CD1c-positive myeloid dendritic cell (primary cell): ENCODE measurements around the gene SIDT2.
"Not testable (repeated sequence)": the region's sequence is repeated elsewhere in the genome, so short reads cannot be mapped to it uniquely, and the experiment has no call there.

Experiments
- DNase-seq: peaks from one replicate; pipeline ENCODE4 v3.0.0-alpha.2; 2016; ENCODE audit errors: extremely low spot score

The SIDT2 gene

DNA sequence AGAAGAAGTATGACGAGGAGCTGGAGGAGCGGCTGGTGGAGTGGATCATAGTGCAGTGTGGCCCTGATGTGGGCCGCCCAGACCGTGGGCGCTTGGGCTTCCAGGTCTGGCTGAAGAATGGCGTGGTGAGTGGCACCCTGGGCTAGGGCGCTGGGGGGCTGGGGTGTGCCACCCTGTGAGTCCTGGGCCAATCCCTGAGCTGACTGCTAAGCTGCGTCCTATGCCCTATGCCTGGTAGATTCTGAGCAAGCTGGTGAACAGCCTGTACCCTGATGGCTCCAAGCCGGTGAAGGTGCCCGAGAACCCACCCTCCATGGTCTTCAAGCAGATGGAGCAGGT is 24.5 kb downstream of the SIDT2 start:
- DNase-seq, result no peak

DNA sequence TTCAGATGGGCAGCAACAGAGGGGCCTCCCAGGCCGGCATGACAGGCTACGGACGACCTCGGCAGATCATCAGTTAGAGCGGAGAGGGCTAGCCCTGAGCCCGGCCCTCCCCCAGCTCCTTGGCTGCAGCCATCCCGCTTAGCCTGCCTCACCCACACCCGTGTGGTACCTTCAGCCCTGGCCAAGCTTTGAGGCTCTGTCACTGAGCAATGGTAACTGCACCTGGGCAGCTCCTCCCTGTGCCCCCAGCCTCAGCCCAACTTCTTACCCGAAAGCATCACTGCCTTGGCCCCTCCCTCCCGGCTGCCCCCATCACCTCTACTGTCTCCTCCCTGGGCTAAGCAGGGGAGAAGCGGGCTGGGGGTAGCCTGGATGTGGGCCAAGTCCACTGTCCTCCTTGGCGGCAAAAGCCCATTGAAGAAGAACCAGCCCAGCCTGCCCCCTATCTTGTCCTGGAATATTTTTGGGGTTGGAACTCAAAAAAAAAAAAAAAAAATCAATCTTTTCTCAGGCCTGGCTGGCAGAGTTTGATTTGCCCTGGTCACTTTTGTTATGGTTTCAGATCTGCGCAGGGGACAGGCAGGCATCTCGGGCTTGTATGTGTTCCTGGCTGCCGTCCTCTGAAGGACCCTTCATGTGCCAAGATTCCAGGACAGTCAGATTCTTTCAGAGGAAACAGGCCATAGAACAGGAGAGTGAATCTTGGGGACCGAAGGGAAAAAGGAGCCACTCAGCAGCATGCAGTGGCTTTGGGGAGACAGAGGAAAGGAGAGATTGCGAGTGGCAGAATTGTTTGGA is 25.9 kb downstream of the SIDT2 start:
- DNase-seq, result no peak

DNA sequence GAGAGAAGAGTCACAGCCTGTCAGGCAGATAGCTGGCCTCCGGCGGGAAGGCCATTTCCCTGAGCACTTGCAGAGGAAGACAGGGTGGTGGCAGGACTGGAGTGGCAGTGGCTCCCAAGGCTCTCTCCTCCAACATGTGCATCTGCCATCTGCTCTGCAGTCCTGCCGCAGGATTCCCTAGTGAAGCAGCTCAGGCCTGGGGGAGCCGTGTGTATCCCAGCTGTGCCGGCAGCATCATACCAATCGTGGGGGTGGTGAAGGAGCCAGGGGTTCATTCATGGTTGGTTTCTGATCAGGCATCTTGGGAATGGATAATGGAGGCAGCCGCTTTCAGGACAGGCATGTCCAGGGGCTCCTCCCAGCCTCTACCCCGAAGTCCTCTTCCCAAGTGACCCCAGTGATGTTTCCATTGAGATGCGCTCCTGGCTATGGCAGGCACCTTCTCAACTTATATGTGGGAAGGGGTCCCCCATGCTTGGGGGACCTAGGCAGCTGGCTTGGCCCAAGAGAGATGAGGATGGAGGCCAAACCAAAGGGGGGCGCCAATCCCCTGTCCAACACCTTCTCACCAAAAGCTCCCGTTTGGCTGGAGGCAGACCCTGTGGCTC is 26.8 kb downstream of the SIDT2 start:
- DNase-seq, result no peak

DNA sequence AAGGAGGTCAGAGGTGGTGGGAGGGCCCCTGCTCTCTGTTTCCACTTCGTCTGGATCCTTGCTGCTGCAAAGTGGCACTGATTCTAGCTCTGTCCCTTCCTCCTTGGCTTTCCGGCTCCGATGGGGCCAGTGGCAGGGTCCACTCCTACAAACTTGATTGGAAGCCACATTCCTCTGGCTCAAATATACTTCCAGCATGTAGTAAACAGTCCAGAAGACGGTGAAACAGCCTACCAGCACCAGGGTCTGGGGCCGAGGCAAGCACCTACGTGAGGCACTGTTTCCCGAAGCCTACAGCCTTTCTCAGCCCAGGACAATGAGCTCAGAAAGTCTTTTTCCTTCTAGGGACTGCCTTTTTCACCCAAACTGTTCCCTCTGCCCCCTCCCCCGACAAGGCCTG is 27.6 kb downstream of the SIDT2 start:
- not testable (repeated sequence) for DNase-seq

DNA sequence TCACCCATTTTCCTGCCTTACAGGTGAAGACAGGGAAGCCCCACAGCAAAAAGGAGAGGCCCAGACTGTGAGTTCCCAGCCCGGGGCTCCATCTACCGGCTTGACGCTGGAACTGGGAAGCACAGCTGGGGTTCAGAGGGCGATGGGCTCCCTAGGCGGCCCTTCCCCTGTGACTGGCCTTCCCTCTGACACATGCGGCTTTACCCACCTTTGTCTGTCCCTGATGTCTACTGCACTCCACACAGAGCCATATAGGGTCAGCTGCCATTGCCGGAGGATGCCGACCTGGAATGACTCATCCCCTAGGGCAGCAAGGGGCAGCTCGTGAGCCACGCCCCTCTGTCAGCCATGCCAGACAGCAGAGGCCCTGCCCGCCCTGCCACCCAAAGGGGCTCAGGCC is 28.3 kb downstream of the SIDT2 start:
- not testable (repeated sequence) for DNase-seq

DNA sequence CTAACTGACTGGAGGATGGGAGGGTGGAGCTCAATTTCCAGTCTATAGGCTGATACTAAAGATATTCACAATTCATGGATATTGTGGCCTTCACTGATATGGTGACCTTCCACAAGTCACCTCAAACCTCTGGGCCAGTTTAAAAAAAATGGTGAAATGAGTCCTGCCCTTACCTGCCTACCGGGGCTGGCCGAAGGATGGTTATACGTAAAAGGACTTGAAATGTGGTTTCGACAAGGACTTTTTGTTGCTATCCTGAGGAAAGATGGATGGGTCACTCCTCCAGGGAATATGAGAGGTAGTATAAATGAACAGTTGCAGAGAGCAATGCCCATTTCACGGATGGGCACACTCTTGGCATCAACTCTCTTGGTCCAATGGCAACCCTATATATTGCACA is 28.9 kb downstream of the SIDT2 start:
- DNase-seq, result not testable (repeated sequence)

DNA sequence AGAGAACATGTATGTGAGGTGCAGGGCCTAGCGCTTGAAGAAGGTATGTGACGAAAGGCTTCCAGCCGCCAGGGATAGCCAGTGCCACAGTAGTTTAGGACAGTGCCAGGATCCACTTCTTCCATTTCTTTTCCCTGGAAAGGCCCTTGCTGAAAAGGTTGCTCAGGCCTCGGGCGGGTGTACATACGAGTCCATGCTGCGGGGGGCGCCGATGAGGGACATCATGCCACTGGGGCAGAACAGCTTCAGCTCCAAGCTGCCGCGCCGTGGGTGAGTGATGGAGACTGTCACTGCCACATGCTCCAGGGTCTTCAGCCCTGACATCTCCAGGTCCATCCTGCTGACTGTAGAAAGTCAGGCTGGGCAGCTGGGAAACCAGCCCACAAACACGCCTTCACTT is 30.2 kb downstream of the SIDT2 start:
- not testable (repeated sequence) for DNase-seq

DNA sequence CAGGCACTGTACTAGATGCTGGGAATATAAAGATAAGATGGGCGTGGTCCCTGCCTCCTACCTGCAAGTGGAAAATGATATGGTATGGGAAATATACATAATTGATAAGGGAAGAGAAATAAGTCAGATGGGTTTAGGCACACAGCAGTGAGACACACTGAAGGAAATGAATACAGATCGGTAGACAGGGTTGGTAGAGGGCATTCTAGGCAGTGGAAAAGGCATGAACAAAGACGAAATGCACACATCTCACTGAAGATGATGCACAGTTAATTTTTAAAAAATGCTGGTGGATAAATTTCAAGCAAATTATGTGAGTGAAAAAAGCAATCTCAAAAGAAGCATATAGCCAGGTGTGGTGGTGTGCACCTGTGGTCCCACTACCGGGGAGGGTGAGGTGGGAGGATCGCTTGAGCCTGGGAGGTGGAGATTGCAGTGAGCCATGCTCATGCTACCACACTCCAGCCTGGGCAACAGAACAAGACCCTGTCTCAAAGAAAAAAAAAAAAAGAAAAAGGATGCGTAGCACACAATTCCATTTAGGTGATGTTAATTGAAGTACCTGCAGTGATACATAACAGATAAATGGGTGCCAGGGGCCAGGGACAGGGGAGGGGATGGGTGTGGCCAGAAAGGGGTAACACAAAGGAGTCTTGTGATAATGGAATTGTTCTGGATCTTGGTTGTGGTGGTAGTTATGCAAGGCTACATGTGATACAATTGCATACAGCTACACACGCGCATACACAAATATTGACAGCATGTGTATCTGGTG is 31.0 kb downstream of the SIDT2 start:
- not testable (repeated sequence) for DNase-seq

DNA sequence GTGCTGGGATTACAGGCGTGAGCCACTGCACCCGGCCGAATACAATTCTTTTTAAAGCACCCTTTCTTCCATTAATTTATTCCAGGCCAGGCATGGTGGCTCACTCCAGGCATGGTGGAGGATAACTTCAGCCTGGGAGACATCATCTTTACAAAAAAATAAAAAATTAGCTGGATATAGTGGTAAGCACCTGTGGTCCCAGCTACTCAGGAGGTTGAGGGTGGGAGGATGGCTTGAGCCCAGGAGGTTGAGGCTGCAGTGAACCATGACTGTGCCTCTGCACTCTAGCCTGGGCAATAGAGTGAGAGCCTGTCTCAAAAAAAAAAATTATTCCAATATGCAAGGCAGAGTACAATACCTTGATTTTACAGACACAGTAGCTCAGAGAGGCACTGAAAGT is 32.1 kb downstream of the SIDT2 start:
- DNase-seq, result no peak

DNA sequence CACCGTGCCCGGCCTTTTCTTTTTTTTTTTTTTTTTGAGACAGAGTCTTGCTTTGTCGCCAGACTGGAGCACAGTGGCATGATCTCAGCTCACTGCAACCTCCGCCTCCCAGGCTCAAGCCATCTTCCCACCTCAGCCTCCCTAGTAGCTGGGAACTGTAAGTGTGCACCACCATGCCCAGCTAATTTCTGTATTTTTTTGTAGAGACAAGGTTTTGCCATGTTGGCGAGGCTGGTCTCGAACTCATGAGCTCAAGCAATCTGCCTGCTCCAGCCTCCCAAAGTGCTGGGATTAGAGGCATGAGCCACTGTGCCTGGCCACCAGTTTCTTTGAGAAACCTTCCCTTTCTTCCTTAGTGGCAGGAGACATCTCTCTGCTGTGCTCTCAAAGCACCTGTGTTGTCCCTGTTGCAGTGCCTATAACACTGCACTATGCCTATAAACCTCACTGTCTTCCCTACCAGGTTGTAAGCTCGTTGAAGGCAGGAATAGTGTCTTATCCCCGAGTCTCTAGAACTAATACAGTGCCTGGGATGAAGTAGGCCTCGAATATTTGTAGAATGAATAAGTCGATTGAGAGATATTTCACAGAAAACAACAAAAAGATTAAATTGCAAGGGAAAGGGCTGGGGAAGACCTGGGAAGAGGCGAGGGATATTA is 34.3 kb downstream of the SIDT2 start:
- DNase-seq, result no peak

DNA sequence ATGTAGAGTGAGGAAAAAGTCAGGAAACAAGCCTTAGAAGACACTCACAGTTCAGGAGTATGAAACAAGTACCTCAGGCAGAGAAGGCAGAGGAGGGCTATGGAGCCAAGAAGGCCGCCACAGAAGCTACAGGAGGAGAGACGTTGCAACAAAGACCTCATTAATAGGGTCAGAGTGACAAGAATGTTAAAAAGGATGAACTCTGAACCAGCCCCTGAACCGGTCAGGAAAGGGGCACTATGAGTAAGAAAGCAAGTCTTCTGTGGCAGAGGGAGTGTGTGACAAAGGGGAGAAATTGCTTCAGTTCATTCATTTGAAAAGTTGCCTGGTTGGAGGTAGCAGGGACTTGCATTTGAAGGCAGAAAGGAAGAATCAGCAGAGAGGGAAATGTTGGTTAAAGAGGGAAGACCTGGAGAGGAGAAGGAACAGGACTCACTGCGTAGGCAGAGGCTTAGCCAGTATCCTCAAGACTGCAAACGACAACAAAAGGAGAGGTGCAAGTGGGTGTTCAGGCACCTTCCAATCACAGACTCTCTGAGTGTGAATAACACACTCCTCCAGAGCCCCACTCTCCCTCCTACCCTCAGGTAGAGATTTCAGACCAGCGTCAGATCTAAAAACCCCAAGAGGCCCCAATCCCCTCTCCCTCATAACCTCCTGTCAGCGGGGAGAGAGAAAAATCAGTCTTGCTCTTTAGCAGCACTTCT is 36.0 kb downstream of the SIDT2 start:
- no peak for DNase-seq

DNA sequence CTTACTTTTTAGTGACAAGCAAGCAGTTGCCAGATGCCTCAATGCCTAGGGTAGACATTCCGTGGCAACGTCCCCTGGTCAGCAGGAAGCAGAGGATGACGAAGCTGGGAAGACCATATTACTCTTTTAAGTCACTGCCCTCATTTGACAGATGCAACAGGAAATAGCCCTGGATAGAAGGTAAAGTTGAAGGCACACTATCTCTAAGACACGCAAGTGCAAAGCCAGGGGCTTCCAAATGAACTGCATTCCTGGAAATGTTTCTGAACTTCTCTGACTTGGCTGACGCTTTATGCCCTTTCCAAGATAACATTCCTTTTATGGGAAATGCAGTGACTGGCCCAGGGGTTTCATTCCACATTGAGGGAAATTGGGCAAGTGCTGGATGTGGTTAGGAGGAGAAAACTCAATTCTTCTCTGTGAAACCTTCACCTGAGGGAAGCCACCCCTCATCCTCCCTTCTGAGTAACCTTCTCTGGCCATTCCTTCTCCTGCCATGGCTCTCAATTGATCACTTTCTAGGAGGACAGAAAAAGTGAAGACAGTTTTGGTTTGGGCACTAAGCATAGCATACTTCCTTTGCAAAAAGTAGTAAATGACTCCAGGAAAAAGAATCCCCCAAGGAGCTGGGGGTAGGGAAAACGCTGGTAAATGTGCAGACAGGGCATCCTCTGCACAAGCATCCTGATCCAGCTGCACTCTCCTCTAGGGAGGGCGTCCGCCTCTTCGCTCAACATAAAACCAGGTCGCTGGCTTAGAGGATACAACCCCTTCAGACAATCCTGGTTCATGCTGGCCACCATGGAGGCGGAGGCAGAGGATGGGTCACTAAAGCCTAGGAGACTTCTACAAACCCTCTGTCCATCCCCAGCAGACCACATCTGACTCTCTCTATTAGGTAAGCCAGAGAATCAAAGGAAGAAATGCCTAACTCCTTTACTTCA is 38.9 kb downstream of the SIDT2 start:
- no peak for DNase-seq

DNA sequence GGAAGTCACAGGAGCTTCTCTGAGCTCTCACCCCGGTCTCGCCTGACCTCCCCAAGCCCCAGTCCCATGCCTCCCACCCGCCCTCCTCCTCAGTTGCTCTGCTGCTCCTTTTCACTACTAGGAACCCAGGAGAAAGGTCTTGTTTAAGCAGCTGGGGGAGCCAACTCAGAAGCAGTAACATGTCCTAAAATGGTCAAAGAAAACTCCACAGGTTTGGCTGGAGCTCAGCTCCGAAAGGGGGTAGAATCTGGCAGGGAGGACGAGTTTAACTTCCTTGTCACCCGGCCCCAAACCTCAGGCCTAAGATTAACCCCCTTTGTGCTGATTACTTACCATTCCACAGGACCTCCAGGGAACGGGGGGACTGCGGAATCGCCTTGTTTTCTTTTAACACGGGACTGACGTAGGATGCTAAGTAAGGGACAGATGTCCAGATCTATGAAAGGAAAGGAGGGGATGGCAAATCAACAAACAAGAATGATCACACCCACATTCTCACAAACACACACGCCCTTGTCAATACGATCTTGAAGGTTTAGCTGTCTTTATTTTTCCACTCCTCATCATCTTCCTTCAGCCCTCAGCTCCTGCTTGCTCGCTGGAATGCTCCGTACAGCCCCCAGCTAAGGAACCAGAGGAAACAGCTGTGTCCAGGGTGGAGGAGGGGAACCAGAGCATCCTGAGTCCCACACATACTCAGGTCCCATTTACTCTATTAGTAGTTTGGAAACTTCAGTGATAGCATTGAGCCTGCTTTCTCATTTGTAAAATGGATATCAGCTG is 39.8 kb downstream of the SIDT2 start:
- no peak for DNase-seq

DNA sequence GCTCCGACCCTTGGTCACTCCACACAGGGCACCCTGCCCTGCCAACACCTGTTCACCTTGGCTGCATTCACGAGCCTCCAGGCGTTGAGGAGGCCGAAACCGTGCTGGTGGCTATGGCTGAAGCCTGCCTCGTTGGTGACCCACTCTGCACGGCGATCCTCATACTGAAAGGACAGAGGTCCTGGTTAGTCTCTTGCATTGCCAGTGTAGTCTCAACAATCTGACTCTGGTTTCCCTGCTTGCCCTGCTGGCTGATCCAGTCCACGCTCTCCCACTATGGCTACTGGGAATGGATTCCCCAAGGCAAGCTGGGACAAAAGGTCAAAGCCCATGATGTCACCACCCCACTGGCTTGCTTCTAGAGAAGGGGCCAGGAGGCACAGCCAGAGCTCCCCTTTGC is 40.5 kb downstream of the SIDT2 start:
- DNase-seq, result no peak

DNA sequence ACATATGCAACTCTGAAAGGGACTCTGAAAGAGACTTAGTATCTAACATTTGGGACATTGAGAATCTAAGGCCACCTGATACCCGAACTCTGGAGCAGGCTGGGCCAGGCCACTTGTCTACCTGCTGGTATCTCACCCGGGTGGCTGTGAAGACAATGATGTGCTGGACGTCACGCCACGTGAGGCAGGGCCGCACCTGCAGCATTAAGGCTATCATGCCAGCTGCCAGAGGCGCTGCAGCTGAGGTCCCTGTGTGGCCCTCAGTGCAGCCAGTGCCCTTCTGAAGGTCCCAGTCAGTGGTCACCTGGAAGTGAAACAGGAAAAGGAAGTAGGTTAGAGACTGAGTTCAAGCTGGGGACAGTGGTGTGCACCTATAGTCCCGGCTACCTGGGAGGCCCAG is 40.9 kb downstream of the SIDT2 start:
- DNase-seq, result no peak

DNA sequence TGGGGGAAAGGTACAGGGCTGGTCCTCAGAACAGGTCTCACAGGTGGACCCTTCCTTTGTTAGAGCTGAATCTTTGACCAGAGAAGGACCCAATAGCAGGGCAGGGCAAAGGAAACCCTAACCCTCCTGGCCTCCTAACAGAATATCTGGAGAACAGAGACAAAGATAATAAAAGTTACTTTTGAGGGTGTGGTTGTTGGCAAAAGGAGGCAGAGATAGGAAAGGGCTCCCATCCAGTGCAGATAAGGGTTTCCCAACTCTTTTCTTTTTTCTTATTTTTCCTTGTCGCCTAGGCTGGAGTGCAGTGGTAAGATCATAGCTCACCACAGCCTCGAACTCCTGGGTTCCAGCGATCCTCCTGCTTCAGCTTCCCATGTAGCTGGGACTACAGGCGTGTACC is 41.5 kb downstream of the SIDT2 start:
- DNase-seq, result no peak

DNA sequence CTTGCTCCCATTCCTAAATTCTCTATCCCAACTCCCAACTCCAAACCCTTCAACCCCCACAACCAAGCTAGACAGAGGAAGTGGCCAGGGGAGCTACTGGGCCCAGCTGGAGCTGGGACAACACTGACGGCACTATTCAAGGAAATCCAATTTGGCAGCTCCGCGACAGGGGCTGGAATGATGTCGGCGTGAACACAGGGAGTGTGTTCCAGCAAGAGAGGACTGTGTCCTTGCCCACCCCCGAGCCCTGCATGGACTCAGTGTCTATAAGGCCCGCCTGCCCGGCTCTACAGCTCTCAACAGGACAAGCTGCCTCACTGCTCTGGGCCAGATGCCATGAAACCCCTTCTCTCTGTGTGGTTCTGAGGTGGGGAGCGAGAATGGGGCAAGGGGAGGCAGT is 42.0 kb downstream of the SIDT2 start:
- DNase-seq, result no peak

DNA sequence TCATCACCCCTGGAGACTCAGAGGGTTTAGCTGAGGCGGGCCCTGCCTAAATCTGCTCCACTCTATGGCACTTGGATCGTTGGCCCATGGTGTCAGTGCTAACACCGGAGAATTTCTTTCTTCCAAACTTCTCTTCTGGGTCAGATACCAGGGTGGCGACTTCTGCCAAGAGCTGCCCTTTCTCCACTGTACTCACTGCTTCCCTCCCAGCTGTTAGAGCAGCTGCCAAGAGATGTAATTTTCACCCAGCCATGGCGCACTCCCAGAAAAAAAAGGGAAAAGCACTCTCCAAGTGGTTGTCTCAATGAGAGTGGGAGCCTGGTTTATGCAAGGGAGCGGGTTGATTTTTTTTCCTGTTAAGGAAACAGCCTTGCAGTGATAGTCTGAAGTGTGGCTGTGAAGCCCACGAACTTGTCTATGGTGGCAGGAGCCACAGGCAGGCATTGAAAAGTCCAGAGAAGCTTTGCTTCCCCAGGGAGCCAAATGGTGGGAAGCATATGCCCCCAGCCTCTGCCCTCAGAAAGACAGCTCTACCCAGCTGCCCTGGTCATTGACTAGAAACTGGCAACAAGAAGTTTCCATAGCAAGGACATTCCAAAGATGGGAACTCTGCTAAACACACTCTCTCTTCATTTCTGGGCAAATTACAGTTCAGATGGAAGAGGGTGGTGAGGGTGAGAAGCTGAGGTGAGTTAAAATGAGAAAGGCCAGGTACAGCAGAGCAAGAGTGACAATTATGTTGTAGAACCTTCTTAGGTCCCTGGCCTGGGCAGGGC is 42.6 kb downstream of the SIDT2 start:
- DNase-seq, result no peak
